NCI-H510A (cell line): Measurements from ENCODE around the gene SLC7A7.
"Not testable (repeated sequence)": the region's sequence is repeated elsewhere in the genome, so short reads cannot be mapped to it uniquely, and the experiment has no call there.

Source experiments
- DNase-seq: peaks from one replicate; lab custom pipeline; 2025; lab: John Stamatoyannopoulos, UW

SLC7A7 gene

DNA sequence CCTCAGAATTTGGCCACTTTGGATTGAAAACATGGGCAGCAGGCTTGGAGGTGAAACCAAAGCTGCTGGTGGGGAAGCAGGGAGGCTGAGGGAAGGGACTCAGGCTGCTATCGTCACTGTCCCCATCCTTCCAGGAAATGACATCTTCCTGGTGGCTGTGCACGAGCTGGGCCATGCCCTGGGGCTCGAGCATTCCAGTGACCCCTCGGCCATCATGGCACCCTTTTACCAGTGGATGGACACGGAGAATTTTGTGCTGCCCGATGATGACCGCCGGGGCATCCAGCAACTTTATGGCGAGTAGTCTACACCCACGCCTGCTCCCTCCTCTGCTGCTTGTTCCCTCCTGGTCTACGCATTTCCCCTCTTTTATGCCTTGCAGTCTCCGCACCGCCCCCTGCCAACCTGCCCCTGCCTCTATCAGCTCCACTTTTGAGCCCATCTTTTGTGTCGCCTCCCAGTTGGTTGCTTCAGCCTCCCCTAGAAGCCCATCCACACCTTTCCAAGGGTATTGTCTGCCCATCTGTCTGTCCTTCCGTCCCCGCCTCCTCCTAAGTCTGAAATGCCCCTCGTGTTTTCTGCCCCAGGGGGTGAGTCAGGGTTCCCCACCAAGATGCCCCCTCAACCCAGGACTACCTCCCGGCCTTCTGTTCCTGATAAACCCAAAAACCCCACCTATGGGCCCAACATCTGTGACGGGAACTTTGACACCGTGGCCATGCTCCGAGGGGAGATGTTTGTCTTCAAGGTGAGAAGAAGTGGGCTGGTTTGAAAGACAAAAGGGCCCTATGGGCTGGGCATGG lies 28.1 kb upstream of the SLC7A7 start:
- no peak for DNase-seq

- DNase-seq, result no peak
Measured at GRCh38 chr14:22842211-22843122, 27.2 kb upstream of the SLC7A7 start.

DNA sequence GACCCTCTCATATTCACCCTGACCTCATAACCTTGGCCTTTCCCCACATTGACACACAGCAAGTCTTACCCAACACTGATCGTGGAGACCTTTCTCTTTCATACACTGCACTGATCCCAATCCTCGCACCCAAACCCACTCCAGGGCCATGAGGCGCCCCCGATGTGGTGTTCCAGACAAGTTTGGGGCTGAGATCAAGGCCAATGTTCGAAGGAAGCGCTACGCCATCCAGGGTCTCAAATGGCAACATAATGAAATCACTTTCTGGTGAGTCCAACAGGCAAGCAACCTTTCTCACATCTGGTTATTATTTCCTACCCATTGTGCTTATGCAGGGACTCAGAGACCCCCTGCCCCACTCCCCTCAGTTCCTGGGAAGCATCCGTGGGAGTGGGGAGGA lies 26.5 kb upstream of the SLC7A7 start:
- no peak for DNase-seq

- no peak for DNase-seq
Measured at GRCh38 chr14:22841311-22841710, 26.1 kb upstream of the SLC7A7 start.

DNA sequence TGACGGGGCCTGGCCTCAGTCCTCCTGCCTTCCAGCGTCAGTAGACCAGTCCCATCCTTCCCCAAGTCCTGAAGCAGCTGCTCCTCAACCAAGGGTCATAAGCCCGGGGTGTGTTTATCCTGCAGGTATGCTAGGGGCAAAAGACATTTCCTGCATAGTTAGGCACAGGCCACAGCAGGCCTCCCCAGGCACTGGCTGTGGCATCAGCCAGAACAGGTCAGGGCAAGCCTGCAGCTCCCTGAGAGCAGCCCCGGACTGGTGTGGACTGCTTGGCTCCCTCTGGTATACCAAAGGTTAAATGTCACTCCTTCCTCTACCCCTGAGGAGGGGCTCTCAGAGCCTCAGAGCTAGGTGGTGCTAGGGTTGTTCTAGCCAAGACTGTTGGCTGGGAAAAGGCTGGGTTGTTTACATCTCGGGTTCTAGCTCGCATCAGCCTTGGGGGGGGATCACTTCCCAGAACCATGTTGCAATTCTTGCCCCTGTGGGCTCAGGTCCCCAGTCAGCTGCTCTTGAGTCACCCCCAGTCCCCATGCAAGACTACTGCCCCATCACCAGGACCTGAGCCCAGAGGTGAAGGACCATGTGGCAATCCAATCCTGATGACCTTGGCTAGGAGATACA lies 24.0 kb upstream of the SLC7A7 start:
- DNase-seq, result no peak

DNA sequence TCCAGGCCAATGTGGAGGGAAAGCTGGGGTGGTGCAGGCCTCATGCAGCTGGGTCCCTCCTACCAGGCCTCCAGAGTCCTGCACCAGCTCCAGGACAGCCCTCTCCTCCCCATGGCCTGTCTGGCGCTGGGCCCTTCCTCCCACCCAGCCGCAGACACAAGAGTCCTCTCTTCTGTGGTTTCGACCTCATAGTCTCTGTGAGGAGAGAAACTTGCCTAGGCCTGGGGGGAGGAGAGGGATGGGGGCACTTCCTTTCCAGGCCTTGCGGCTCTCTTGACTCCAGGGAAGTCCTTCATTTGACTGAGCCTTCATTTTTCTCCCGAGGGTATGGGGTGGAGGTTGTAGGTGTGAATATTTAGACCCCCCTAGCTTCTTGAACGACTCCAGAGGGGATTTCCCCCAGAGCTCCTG lies 23.4 kb upstream of the SLC7A7 start:
- no peak for DNase-seq

- no peak for DNase-seq
Measured at GRCh38 chr14:22837750-22838538, 22.7 kb upstream of the SLC7A7 start.

DNA sequence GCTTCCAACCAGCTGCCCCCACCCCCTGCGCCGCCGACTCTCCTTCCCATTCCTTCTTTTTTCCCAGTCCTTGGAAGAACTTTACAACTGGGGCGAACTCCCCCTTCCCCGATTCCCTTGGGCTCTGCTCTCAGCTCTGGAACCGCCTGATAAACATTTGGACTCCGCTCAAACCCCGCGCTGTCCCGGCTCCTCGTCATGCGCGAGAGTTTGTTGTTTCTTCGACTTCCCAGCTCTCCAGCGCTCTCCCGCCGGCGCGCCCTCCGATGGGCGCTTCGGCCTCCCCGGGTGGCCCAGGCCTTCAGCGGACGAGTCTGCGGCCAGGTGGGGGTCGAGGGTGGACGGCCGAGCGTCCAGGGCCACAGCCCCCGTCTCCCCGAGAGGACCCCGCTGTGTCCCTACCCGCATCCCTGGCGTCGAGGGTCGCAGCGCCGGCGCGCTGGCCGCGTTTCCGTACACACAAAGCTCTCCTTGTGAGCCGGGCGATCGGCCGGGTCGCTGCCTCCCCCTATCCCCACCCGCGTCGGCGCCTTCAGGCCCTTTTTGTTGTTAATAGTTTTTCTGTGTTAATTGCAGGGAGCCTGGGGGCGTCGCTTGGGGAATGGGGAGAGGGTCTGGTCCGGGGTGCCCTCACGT lies 22.0 kb upstream of the SLC7A7 start:
- DNase-seq, result no peak

- DNase-seq, result no peak
Measured at GRCh38 chr14:22836301-22837113, 21.3 kb upstream of the SLC7A7 start, which contains the start of gene MMP14. MMP14 (plus strand) TSS chr14:22836585; CDS start chr14:22836818, 233 bp downstream.

DNA sequence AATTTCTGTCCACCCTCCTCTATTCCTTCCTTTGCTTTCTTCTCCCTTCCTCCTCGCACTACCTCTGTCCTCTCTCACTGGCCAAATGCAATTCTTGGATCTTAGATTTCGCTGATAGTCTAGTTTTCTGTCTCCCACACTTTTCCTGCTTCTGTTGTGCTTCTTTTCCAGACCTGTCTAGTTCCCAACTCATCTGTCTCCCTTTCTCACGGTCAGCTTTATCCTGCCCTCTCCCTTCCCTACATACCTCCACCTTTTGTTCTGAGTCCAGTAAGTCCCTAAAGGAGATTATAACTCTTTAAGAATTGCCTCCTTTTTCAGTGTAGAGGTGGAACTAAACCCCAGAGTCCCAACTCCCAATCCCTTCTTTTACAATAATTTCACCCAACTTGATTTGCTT lies 20.3 kb upstream of the SLC7A7 start:
- DNase-seq, result no peak

- DNase-seq, result no peak
Measured at GRCh38 chr14:22830443-22831010, 15.3 kb upstream of the SLC7A7 start.

GRCh38 chr14:22829661-22830442 lies 14.6 kb upstream of the SLC7A7 start, which contains the start of gene MRPL52:
MRPL52 (plus strand) TSS chr14:22829887; CDS start chr14:22829913, 26 bp downstream.
- DNase-seq, result peak; percentile 77

DNA sequence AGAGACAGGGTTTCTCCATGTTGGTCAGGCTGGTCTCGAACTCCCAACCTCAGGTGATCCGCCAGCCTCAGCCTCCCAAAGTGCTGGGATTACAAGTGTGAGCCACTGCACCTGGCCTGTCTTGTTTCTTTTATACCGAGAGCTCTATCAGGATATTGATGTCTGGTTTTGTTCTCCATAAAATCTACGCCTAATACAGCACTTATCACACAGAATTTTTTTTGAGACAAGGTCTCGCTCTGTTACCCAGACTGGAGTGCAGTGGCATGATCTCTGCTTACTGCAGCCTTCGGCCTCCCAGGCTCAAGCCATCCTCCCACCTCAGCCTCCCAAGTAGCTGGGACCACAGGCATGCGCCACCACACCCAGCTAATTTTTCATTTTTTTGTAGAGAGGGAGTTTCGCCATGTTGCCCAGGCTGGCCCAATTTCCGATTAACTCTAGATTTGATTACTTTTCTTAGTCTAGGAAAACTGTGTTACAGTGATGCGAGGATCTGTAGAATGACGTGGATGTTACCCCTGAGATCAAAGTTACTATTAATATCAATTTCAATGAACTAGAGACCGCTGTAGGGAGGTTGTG lies 13.9 kb upstream of the SLC7A7 start:
- DNase-seq, result not testable (repeated sequence)

DNA sequence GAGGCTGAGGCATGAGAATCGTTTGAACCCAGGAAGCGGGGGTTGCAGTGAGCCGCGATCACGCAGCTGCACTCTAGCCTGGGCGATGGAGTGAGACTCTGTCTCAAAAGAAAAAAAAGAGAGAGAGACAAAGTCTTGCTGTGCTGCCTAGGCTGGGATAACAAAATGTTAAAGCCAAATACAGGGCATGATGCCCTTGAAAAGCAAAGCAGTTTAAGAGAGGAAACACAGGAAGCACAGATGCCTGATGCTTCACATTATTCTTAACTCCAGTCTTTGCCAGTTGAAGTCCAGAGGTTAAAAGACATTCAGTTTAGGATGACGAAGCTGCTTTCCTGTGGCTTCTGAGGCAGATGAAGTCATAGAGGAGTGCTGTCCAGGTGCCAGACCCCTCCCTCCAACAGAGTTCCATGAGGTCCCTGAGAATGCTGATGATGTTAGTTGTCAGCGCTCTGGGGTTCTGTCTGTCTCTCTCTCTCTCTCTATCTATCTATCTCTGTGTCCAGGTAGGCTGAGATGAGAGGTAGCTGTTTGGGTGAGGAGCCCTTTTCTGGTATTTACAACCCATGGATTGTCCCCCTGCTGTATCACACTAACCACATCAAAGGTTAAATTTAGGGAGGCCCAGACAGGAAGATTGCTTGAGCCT lies 9.6 kb upstream of the SLC7A7 start:
- DNase-seq, result no peak

GRCh38 chr14:22822571-22823098 lies 7.4 kb upstream of the SLC7A7 start:
- no peak for DNase-seq

GRCh38 chr14:22822016-22822570 lies 6.9 kb upstream of the SLC7A7 start:
- DNase-seq, result no peak

DNA sequence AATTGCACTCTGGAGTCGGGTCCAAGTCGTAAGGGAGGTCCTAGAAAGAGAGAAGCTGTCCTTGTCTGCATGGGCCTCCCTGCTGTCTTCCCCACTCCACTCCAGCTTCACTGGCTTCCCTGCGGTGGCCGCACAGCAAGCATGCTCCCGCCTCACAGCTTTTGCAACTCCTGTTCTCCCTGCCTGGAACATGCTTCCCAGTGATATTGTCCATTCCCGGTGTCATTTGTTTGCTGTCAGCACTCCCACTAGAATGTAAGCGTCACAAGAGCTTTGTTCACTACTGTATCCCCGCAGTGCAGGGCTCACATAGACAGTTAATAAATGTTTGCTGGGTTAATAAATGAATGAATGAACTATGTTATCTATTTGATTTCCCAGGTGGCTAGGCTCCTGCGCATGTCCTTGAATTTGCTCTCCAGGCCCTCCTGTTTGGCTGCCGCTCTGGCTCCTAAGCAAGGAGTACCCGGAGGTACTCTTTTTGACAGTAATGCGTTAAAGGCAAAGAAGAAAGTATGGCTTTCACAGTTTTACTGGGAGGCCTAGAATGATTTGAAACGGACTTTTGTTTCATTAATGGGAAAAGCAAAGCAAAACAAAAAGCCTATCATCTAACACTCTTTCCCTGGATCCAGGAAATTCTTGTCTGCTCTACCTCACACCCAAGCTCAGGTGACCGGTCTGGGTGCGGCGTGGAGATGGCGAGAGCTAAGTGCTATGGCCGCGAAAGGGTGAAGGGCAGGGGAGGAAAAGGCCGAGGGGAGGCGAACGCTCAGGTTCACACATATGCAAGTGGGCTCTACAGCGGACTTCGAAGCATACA lies 6.2 kb upstream of the SLC7A7 start:
- no peak for DNase-seq
